NOMO-1 treated with dmso at 0.1 percent for 144 hours (cell line): Measurements from ENCODE around the gene ITPRID1.
A peak's percentile ranks its signal among the peaks of the same experiment; 100 is the strongest.
"Not testable (repeated sequence)": the region's sequence is repeated elsewhere in the genome, so short reads cannot be mapped to it uniquely, and the experiment has no call there.

Experiments
- DNase-seq: peaks from one replicate; lab custom pipeline; 2025; ENCODE audit not compliant: unreplicated experiment; lab: John Stamatoyannopoulos, UW

The ITPRID1 gene

DNA sequence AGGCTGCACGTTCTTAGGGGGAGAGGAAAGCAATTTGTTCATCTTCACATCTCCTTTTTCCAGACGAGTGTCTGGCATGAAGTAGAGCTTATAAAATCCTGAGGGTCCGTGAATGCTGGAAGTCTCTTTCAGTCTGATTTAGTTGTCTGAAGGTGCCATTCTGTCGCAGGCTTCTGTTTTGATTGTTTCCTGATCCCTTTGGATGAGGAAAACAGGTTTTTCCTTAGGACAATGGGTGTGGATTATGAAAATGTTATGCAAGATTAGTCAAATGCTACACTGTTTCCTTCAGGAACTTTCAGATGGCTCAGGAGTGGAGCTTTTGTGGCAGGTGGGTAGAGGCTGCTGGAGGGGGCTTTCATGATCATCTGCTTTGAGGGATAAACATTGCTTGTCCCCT lies at the start of gene ITPRID1:
Gene ITPRID1, plus strand, starts transcription at position 301 of the 400 bp plus-strand sequence. CDS start 38,935 bp downstream, outside the sequence.
- no peak for DNase-seq

DNA sequence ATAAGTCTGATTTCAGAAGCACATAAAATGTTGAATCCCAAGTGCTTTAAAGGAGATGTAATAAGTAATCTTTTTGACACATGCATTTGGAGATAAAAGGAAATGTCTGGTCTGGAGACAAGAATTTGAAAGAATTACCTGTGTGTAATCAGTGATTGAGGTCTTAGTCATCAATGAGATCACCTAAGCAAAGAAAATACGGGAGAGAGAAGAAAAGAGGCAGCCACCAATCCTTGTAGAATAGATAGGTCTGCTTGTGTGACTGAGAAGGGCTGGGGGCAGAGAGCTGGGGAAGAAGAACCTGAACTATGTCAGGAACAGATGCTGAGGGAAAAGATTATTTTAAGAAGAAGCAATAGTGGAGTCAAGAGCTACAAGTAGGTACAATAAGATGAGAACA lies 49.3 kb upstream of the ITPRID1 start:
- no peak for DNase-seq

DNA sequence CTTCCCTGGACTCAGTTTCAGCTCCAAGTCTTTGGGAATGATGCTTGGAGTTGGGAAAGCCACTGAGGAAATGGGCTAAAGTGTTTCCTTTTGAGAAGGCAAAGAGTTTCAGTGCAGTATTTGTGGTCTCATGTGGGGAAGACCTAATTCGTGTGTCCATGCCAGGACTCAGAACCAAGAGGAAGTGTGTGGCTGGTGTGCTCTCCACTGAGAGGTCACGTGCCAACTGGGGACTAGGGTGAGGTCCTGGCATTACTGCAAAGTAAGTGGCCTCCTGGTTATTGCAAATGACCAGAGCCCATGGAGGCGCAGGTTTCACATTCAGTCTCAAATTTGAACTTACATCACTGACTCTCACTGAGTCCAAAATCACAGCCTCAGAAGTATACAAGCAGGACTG lies 48.6 kb upstream of the ITPRID1 start:
- no peak for DNase-seq

DNA sequence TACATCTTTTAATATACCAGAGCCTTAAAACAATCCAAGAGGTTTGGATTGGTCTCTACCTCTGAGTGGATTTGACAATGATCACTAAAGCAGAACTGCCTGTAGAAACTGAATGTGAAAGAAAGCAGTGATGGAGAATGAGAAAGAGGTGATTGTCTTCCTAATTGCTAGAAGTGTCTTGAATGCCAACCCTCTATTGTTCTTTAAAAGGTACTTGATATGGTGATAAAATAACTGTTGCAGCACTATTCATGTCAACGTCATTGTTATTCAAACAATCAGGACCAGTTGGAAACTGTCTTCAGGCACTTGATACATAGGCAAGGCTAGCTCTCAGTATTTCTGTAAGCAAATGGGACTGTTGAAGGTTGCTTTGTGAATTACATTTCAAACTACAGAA lies 47.9 kb upstream of the ITPRID1 start:
- no peak for DNase-seq

DNA sequence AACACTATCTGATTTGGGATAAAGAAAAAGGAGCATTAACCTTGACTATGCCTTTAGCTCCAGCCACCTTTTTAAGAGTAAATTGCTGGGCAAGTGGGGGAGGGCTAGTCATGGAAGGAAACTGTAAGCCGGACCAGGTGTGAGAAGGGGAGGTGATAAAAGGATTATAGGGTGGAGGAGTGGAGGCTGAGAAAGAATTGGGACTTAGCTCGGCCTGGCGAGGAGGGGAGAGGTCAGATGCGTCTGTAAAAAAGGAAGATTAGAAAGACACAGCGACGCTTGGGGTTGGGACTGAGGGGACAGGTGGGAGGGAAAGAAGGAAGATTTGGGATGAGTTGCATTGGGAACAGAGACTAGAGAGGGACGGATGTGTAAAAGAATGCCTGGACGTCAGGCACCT lies 43.0 kb upstream of the ITPRID1 start:
- DNase-seq = not testable (repeated sequence)

DNA sequence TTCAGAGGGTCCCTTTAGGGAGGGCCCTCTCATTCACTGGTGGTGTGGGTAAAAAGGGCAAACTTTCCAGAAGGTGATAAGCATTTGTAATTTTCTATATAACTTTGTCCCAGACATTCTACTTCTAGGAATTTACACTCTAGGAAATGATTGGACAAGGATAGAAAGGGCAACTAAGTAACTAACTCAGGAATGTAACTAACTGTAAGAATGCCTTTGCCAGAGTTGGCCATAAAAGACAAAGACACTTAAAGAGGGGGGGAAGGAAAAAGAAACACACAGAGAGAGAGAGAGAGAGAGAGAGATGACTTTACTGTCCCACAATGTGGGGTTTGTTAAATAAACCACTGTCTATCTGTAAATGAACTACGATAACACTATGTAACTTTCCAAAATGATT lies 38.5 kb upstream of the ITPRID1 start:
- no peak for DNase-seq

DNA sequence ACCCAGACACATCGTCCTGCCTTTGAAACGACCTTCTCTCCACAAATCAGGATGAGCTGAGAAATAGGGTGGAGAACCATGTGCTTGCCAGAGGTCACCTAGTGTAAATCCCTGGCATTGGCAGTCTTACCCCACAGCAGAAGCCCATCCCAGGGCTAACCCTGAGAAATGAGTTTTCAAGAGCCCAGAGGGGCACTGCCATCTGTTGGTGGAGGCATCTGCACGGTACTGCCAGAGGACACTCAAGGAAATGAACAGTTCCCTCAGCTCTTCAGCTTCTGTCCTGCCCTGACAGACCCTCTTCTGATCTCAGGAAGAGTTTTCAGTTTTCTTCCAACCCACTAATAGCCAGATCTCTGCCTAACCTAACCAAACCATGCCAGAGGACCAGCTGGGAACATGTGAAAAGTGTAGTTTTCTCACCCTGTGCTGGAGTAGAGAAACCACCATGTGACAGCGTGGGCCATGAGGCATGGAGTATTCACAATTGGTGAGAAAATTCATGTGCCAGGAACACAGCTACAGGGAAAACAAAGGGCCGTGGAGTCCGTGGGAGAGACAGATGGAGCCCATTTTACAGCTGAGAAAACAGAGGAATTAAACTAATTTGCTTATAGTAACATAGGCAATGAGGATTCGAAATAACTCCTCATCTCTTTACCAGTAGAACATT lies 37.7 kb upstream of the ITPRID1 start:
- DNase-seq = no peak

DNA sequence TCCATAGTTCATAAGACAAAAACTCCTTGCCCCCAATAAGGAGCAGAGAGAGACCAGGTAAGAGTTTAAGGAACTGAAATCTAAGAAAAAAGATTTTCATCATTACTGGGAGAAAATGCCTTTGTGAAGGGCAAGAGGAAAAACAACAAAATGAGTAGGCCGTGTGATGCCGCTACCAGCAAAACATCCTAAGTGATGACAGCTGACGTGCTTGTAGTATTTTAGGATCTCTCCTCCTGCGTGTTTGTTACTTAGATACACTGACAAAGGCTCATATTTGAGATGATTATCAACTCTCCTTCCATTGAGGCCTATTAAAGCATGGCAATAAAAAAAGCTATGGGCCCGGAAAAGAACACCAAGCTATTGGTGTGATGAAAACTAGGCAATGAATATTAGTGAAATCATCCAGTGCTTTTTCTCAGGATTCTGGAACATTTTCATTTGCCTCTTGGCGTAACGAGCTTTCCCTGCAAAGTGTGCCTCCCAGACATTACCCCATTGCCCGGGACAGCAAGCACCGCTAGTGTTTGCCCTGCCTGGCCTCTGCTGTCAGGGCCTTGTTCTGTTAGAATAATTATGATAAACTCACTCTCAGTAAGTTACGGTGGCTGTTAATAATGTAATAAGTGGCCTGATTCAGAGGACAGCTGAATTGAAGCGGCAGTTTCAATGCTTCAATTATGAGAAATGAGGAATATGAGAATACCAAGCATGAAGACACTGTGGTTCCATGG lies 36.8 kb upstream of the ITPRID1 start:
- no peak for DNase-seq

DNA sequence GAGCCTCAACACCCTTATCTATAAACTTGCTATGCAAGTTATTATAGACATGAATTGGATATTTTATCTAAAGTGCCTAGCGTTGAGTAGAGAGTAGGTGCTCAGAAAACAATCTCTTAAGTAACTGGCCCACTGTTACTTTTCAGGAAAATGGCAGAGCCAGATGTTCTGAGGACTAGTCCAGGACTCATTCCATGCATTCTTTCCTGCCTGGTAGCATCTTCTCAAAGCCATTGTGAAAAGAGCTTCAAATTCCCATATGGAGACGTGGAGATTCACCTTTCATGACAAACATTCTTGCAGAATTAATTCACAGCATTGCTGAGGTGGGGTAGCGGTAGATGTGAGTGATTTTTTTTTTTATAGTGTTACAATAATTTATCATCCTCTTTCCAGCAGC lies 35.9 kb upstream of the ITPRID1 start:
- DNase-seq = no peak

DNA sequence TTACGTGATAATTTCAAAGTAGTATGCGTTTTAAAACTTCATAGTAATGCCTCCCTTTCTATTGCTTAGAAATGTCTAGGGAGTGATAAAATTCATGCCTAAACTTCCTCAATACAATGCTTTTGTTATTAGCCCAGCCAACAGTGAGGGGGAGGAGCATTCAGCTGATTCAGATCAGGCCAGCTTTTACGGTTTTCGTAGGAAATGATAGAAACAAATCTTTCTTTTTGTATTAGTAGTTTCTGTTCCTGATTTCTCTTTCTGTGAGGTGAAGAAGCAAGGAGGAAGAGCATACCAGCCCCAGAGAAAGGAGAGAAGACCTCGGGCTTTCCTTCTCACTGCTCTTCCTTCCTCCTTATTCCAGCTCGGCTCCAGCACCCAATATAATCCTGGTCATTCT lies 35.2 kb upstream of the ITPRID1 start:
- peak; percentile 58 for DNase-seq

DNA sequence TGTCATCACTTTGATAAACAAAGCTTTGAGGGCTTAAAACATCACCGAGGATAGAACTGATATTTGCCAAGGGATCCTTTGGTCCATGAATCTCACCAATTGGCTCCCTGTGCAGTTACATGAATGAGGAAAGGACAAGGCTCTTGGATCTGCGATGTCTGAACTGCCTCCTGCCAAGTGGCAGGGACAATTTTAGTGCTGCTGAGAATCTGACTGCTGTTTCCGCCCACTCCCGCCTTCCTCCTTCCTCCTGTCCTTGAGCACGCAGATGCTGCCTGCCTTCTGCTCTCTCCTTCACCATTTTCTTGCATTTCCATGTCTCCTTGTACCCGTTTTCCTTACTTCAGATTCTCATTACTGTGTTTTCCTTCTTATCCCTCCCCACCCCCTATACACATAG lies 26.8 kb upstream of the ITPRID1 start:
- DNase-seq = no peak

DNA sequence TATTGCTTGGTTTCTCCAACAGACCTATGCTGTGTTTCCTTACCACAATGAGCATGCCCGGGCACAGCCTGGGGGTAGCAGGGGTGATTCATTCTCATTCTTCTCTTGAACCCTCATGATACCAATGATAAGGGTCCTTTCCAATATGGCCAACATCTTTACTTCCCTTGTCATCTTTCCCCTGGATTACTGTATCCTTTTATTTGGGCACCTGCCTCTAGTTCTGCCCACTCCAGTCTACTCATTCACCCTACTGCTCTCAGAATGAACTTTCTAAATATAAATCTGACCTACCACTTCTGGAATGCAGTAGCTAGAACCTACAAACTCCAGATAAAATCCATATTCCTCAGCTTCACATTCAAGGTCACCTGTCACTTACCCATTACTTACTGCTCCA lies 26.4 kb upstream of the ITPRID1 start:
- DNase-seq = no peak

DNA sequence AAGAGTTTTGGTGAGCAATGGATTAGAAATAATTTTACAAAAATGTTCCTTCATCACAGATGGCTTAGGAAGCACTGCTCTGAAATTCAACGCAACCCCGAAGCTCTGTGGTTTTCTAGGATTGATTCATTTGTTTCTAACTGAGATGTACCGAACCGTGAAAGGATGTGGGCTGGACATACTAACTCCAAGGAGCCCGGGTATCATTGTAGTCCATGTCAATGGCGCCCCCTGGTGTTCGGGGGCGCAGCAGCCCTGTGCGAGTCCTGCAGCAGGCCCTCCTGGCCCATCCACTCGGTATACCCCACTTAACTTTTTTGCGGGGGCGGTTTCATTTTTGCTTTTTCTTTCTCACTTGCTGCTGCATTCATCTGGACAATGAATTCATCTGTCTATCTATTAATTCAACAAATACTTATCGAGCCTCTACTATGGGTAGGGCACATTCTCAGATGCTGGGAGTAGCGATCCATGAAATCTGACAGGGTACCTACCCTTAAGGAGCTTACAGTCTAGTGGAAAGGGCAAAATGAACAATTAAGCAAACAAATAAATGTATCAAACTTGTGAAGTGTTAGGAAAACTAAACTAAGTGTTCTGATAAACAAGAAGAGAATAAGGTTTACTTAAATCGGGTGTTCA lies 25.2 kb upstream of the ITPRID1 start:
- DNase-seq = peak; percentile 11

DNA sequence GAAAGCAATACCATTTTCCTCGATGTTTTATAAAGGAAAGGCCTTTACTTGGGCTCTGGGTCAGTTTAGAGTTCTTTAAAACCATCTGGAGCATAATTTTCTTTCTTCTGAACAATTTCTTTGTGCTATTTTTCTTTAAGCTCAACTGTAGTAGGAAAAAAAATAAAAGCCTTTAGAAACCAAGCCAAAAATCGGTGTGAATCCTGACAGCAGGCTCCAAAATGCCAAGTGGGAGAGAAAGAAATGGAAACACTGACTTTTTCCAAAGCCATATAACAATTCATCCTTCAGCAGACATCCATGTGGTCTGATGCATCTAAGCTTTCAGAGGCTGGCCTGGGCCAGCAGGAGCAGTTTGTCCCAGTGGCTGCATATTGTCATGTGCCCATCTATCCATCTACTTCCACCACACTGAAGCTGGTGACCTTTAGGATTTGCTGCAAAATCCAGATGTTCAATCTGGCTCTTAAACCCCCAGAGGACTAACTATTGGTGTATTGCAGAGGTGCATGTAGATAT lies 23.0 kb upstream of the ITPRID1 start:
- no peak for DNase-seq

DNA sequence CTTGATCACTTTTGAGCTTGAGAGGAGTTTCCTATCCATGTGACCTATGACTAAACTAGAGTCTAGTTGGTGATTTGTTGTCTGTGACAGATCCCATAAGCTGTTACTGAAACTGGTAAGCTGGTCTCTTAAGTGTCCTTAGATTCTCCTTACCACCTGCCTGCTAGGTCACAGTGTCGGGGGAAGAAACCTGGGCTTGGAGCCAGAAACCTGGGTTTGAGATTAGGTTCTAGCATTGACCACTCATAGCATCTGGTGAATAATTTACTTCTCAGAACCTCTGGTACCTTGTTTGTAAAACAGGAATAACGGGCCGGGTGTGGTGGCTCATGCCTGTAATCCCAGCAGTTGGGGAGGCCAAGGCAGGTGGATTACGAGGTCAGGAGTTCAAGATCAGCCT lies 21.8 kb upstream of the ITPRID1 start:
- DNase-seq = no peak

DNA sequence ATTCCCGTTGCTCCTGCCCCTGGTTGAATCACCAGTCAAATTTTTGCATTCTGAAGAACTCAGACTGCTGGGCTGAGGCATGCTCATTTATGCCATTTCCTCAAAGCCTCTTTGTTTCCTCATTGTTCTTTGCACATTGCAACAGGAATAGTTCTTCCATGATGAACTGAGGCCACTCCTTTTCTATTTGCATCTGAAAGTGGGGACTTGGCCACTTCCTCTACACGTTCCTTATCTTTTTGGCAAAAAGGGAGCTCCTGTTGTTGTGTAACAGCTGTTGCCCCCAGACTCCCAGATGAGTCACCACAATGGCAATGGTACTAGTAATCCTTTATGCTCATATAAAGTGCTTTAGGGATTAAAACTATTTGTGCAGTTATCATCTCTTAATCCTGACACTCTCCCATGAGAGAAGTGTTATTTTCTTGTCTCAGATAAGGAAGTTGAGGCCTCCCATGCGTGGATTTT lies 20.1 kb upstream of the ITPRID1 start:
- DNase-seq = peak; percentile 1

DNA sequence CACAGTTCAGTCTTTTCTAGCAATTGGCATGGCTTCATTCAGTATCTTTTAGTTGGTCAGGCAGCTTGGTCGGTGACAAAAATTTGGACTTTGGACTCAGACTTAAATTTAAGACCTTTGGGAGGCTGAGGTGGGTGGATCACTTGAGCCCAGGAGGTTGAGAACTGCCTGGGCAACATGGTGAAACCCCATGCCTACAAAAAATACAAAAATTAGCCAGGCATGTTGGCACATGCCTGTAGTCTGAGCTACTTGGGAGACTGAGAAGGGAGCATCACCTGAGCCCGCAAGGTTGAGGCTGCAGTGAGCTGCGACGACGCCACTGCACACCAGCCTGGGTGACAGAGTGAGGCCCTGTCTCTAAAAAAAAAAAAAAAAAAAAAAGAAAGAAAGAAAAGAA lies 19.5 kb upstream of the ITPRID1 start:
- DNase-seq = no peak

DNA sequence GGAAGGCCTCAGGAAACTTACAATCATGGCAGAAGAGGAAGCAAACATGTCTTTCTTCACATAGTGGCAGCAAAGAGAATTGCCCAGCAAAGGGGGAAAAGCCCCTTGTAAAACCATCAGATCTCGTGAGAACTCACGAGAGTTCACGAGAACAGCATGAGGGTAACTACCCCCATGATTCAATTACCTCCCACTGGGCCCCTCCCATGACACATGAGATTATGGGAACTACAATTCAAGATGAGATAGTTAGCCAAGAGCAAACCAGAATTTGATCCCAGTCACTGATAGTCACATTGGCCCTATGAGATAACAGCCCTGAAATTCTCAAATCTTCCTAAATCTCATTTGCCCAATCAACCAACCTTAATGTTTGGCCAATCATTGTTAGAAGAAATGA lies 18.2 kb upstream of the ITPRID1 start:
- no peak for DNase-seq

DNA sequence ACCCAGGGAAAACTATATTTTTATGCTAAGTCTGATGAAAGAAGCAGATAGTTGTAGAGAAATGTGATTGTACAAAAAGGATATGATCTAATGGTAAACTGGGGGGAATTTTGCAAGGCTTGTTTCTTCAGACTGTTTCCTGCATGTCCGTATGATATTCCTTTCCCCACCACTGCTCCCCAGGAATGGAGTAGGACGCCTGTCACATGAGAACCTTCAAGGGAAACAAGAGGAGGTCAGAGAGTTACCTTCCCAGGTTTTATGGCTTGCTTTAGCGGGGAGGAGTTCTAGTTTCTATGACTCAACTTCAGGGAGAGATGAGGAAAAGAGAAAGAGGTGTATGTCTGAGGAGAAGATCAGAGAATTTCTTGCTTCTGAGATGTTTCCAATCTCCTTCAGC lies 16.4 kb upstream of the ITPRID1 start:
- no peak for DNase-seq

DNA sequence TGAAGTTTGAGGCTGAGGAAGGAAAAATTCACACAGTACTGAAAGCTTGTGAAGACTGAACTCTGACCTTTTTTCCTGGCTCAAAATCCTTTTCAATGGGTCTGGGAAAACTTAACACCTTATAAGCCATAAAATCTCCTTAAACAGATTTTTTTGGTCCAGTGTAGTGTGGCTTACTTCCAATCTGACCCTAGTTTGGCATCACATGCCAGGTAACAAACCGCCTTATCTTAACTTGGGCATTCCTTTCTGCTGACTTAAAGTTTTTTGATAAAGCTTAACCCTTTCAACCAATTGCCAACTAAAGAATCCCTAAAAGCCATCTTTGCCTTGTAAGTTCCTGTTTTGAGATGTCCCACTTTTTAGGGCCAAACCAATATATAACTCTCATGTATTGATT lies 13.2 kb upstream of the ITPRID1 start:
- DNase-seq = no peak

DNA sequence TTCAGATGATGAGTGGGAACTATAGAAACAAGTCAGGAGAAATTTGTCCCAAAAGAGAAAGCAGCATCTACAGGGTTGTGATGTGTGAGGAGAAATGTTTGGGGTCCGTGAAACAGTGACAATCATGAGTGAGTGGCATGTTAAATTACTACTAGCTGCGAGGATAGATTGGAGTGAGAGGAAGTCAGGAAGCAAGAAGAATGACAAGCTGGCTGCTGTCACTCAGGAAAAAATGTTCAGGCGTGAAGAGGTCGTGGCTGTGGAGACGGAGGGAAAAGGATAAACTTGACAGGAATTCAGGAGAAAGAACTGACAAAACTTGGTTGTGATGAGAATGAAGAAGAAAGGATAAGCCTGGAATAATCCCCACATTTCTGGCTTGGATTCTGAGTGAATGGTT lies 5.1 kb upstream of the ITPRID1 start:
- no peak for DNase-seq

DNA sequence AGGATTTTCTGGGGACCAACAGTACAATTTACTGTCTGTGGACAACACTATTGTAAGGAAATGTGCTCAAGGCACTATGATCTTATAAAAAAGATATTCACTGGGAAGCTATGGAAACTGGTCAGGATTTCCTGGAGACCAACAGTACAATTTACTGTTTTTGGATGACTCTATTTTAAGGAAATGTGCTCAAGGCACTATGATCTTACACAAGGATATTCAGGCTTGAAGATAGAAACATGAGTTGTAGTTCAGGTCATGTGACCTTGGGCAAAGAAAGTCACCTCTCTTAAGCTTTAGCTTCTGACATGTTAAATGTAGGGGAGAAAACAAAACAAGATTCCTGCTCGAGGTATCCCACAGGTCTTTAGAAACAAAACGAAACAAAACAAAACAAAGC lies 1.7 kb upstream of the ITPRID1 start:
- no peak for DNase-seq
